Skeletal muscle tissue (tissue), 4 donors: ENCODE data around the gene GUCY1A2. TPM values are rescaled to one million over a fixed set of nuclear protein-coding genes. Genes with fewer than 3 reads are reported as not detected.

ENCODE experiments used
- H3K27ac ChIP-seq: one replicate; pipeline ENCODE4 v1.7.0; 2013; ENCODE audit warnings: mild to moderate bottlenecking, low read depth, low read length, inconsistent platforms
- H3K27me3 ChIP-seq, 3 donors: one replicate each; pipeline ENCODE4 v1.7.0; 2013; ENCODE audit warnings: low read length in 3 of 3; ENCODE audit not compliant: control insufficient read depth in 3 of 3, insufficient read depth in 3 of 3
- H3K36me3 ChIP-seq, 3 donors: one replicate each; pipeline ENCODE4 v1.7.0; 2013; ENCODE audit warnings: low read length in 3 of 3; ENCODE audit not compliant: control insufficient read depth in 3 of 3, insufficient read depth in 3 of 3
- H3K4me1 ChIP-seq, 3 donors: one replicate each; pipeline ENCODE4 v1.7.0; 2013; ENCODE audit warnings: low read length in 3 of 3, mild to moderate bottlenecking in 3 of 3; ENCODE audit not compliant: control insufficient read depth in 3 of 3, insufficient read depth in 3 of 3
- H3K4me3 ChIP-seq, 3 donors: one replicate each; pipeline ENCODE4 v1.7.0; 2013; ENCODE audit warnings: low read length in 3 of 3
- H3K9ac ChIP-seq, 3 donors: one replicate each; pipeline ENCODE4 v1.7.0; 2013; ENCODE audit warnings: low read length in 3 of 3, mild to moderate bottlenecking in 3 of 3, moderate library complexity in 2 of 3, low read depth in 1 of 3
- H3K9me3 ChIP-seq, 3 donors: one replicate each; pipeline ENCODE4 v1.7.0; 2013; ENCODE audit warnings: low read length in 3 of 3; ENCODE audit not compliant: control insufficient read depth in 3 of 3
- total RNA-seq: library from RNA; depleted of rRNA; stranded (reverse); fragments of >200 nt; gene quantifications from one replicate; pipeline ENCODE4 v1.2.3, GENCODE V29; 2014
- donor health status: Osteomylitis.

GUCY1A2 gene
- total RNA-seq, 1 donor from 2014 or later: 15.7 TPM

- Histone ChIP-seq H3K27ac (no peak overlapping the region), H3K4me3 (no peak overlapping the region), H3K36me3 (no peaks in the 10 kb centered on the region), H3K9ac (no peak overlapping the region), H3K4me1 (no peaks in the 10 kb centered on the region), H3K9me3 (no peaks in the 10 kb centered on the region), H3K27me3 (no peaks in the 10 kb centered on the region)
Measured at GRCh38 chr11:106872246-106872645, 146.0 kb downstream of the GUCY1A2 start.

- Histone ChIP-seq H3K27ac (no peak overlapping the region), H3K27me3 (no peaks in the 10 kb centered on the region), H3K36me3 (no peaks in the 10 kb centered on the region), H3K9me3 (peaks cover 0 to 6% (median 0%) of the 10 kb centered on the region in 3 donors), H3K4me1 (no peaks in the 10 kb centered on the region), H3K4me3 (no peak overlapping the region), H3K9ac (no peak overlapping the region)
Measured at GRCh38 chr11:106858200-106858599, 160.1 kb downstream of the GUCY1A2 start.

GRCh38 chr11:106856566-106856965 lies 161.7 kb downstream of the GUCY1A2 start:
- Histone ChIP-seq H3K27me3 (no peaks in the 10 kb centered on the region), H3K9me3 (peaks cover 0 to 6% (median 0%) of the 10 kb centered on the region in 3 donors), H3K4me3 (no peak overlapping the region), H3K36me3 (no peaks in the 10 kb centered on the region), H3K4me1 (no peaks in the 10 kb centered on the region), H3K9ac (no peak overlapping the region), H3K27ac (no peak overlapping the region)

- H3K9me3 ChIP-seq: peaks cover 0 to 6% (median 0%) of the 10 kb centered on the region in 3 donors
- H3K9ac ChIP-seq: no peak overlapping the region
Measured at GRCh38 chr11:106854429-106854828, 163.8 kb downstream of the GUCY1A2 start.

GRCh38 chr11:106853850-106854401 lies 164.3 kb downstream of the GUCY1A2 start:
- Histone ChIP-seq H3K4me1 (no peaks in the 10 kb centered on the region), H3K27me3 (no peaks in the 10 kb centered on the region), H3K27ac (no peak overlapping the region), H3K4me3 (no peak overlapping the region), H3K36me3 (no peaks in the 10 kb centered on the region), H3K9me3 (peaks cover 0 to 6% (median 0%) of the 10 kb centered on the region in 3 donors), H3K9ac (no peak overlapping the region)

More at GRCh38 chr11:106854429-106854828, 163.8 kb downstream of the GUCY1A2 start:
- no peak overlapping the region for H3K27ac ChIP-seq
- H3K36me3 ChIP-seq: no peaks in the 10 kb centered on the region
- no peaks in the 10 kb centered on the region for H3K27me3 ChIP-seq
- no peak overlapping the region for H3K4me3 ChIP-seq
- H3K4me1 ChIP-seq: no peaks in the 10 kb centered on the region

GRCh38 chr11:106852779-106853178 lies 165.5 kb downstream of the GUCY1A2 start:
- no peaks in the 10 kb centered on the region for H3K4me1 ChIP-seq
- no peak overlapping the region for H3K27ac ChIP-seq
- no peak overlapping the region for H3K9ac ChIP-seq
- H3K36me3 ChIP-seq: no peaks in the 10 kb centered on the region
- H3K27me3 ChIP-seq: no peaks in the 10 kb centered on the region
- no peak overlapping the region for H3K4me3 ChIP-seq
- H3K9me3 ChIP-seq: peaks cover 0 to 6% (median 0%) of the 10 kb centered on the region in 3 donors

GRCh38 chr11:106848526-106848925 lies 169.8 kb downstream of the GUCY1A2 start:
- H3K9ac ChIP-seq: no peak overlapping the region
- H3K27me3 ChIP-seq: no peaks in the 10 kb centered on the region
- no peak overlapping the region for H3K4me3 ChIP-seq
- no peaks in the 10 kb centered on the region for H3K9me3 ChIP-seq
- H3K4me1 ChIP-seq: no peaks in the 10 kb centered on the region
- H3K27ac ChIP-seq: no peak overlapping the region
- no peaks in the 10 kb centered on the region for H3K36me3 ChIP-seq

- no peaks in the 10 kb centered on the region for H3K27me3 ChIP-seq
- H3K9me3 ChIP-seq: no peaks in the 10 kb centered on the region
- no peak overlapping the region for H3K27ac ChIP-seq
- no peak overlapping the region for H3K9ac ChIP-seq
- no peak overlapping the region for H3K4me3 ChIP-seq
- no peaks in the 10 kb centered on the region for H3K36me3 ChIP-seq
- no peaks in the 10 kb centered on the region for H3K4me1 ChIP-seq
Measured at GRCh38 chr11:106842134-106842533, 176.1 kb downstream of the GUCY1A2 start.

GRCh38 chr11:106840947-106841346 lies 177.3 kb downstream of the GUCY1A2 start:
- Histone ChIP-seq H3K9ac (no peak overlapping the region), H3K27ac (no peak overlapping the region), H3K9me3 (no peaks in the 10 kb centered on the region), H3K27me3 (no peaks in the 10 kb centered on the region), H3K4me3 (no peak overlapping the region), H3K4me1 (no peaks in the 10 kb centered on the region), H3K36me3 (no peaks in the 10 kb centered on the region)

GRCh38 chr11:106840146-106840545 lies 178.1 kb downstream of the GUCY1A2 start:
- no peak overlapping the region for H3K4me3 ChIP-seq

More at GRCh38 chr11:106840146-106840545, 178.1 kb downstream of the GUCY1A2 start:
- H3K9me3 ChIP-seq: no peaks in the 10 kb centered on the region
- no peaks in the 10 kb centered on the region for H3K27me3 ChIP-seq
- no peak overlapping the region for H3K27ac ChIP-seq
- H3K9ac ChIP-seq: no peak overlapping the region
- no peaks in the 10 kb centered on the region for H3K4me1 ChIP-seq
- no peaks in the 10 kb centered on the region for H3K36me3 ChIP-seq
